Inflammatory macrophage (primary cell): ENCODE data around the gene RAET1G.
"Not testable (repeated sequence)": the region's sequence is repeated elsewhere in the genome, so short reads cannot be mapped to it uniquely, and the experiment has no call there.

ENCODE experiments used
- DNase-seq, 2 donors: peaks; one replicate each; pipeline ENCODE4 v3.0.0-alpha.2; 2020 to 2022
- total RNA-seq, 18 experiments: gene quantifications; one replicate each; lab custom pipeline; 2026; ENCODE audit warnings: mixed read lengths in 6 of 18, inconsistent platforms in 2 of 18; lab: John Stamatoyannopoulos, UW

RAET1G gene
- total RNA-seq, result 0 to 0.11 (median 0) reads per million in 18 experiments

- DNase-seq, result peak; percentile 67 to 77
Observed at GRCh38 chr6:149922642-149923326, at the start of gene RAET1G. Gene RAET1G (minus strand): TSS chr6:149923121. CDS start chr6:149923010, 111 bp downstream.

- no peak for DNase-seq
Observed at GRCh38 chr6:149969635-149970034, 46.7 kb upstream of the RAET1G start.

GRCh38 chr6:149968909-149969308 is 46.0 kb upstream of the RAET1G start:
- not testable (repeated sequence) for DNase-seq

- DNase-seq, result not testable (repeated sequence)
Observed at GRCh38 chr6:149967999-149968398, 45.1 kb upstream of the RAET1G start.

- no peak for DNase-seq
Observed at GRCh38 chr6:149967591-149967990, 44.7 kb upstream of the RAET1G start.

- not testable (repeated sequence) for DNase-seq
Observed at GRCh38 chr6:149966319-149966718, 43.4 kb upstream of the RAET1G start.

- peak in 1 of 2 donors; percentile 13 for DNase-seq
Observed at GRCh38 chr6:149965194-149966020, 42.5 kb upstream of the RAET1G start.

GRCh38 chr6:149964308-149965193 is 41.6 kb upstream of the RAET1G start:
- DNase-seq, result no peak

GRCh38 chr6:149963462-149964307 is 40.8 kb upstream of the RAET1G start, which contains the start of gene ULBP1:
Gene ULBP1 (plus strand): TSS chr6:149963943. CDS start chr6:149964050, 107 bp downstream.
- peak; percentile 81 to 86 for DNase-seq

- DNase-seq, result no peak
Observed at GRCh38 chr6:149963212-149963461, 40.2 kb upstream of the RAET1G start.

GRCh38 chr6:149962461-149963211 is 39.7 kb upstream of the RAET1G start:
- DNase-seq, result no peak

GRCh38 chr6:149961728-149962425 is 39.0 kb upstream of the RAET1G start:
- DNase-seq, result no peak

- no peak for DNase-seq
Observed at GRCh38 chr6:149960488-149960887, 37.6 kb upstream of the RAET1G start.

- DNase-seq, result not testable (repeated sequence)
Observed at GRCh38 chr6:149959806-149960205, 36.9 kb upstream of the RAET1G start.

- DNase-seq, result not testable (repeated sequence)
Observed at GRCh38 chr6:149958124-149958523, 35.2 kb upstream of the RAET1G start.

- DNase-seq, result not testable (repeated sequence)
Observed at GRCh38 chr6:149955654-149956317, 32.9 kb upstream of the RAET1G start.

- not testable (repeated sequence) for DNase-seq
Observed at GRCh38 chr6:149954984-149955653, 32.2 kb upstream of the RAET1G start.

GRCh38 chr6:149954328-149954983 is 31.5 kb upstream of the RAET1G start:
- DNase-seq, result not testable (repeated sequence)

- not testable (repeated sequence) for DNase-seq
Observed at GRCh38 chr6:149953934-149954327, 31.0 kb upstream of the RAET1G start.
